ENCODE data around the gene PRTG. TPM values are rescaled to one million over a fixed set of nuclear protein-coding genes. Genes with fewer than 3 reads are reported as not detected.

Gene PRTG
- total and polyA plus RNA-seq, 2 of the 13 experiments (the other 11 are each of a cell fraction or from before 2014, with no cell fraction given): 13.2 to 22.3 TPM

- ChIA-PET CTCF (ENCODE audit: low intra/inter-chr PET ratio, low total read pairs) (no interaction called here), POLR2A (no interaction called here)
- peaks cover 9% of the 10 kb centered on the region for H3K4me1 ChIP-seq (ENCODE audit: insufficient read depth, low read length)
- H2AFZ ChIP-seq (ENCODE audit: low read length): no peak overlapping the region
- no peaks in the 10 kb centered on the region for H3K36me3 ChIP-seq (replicated peaks in 1 of 2; ENCODE audit: control insufficient read depth in 1 of 2, insufficient read depth in 2 of 2, low read length in 2 of 2)
- no peaks in the 10 kb centered on the region for H3K9me3 ChIP-seq (ENCODE audit: low read length)
- ATAC-seq: no peak
- H3K79me2 ChIP-seq (ENCODE audit: insufficient read depth, low read length): no peaks in the 10 kb centered on the region
- H4K20me1 ChIP-seq (ENCODE audit: insufficient read depth, low read length): no peaks in the 10 kb centered on the region
- H3K4me3 ChIP-seq (replicated peaks in 1 of 3; ENCODE audit: insufficient read depth in 1 of 3, low read depth in 2 of 3, low read length in 3 of 3): no peak overlapping the region
- H3K27me3 ChIP-seq (ENCODE audit: control insufficient read depth in 1 of 2, insufficient read depth in 2 of 2, low read length in 2 of 2): peaks cover 0 to 2% of the 10 kb centered on the region in 2 experiments; a peak in 2 of 5 replicates
- H3K4me2 ChIP-seq (ENCODE audit: low read depth, low read length): no peak overlapping the region
- 21% methylated on average over 3 of the region's 3 CpGs for WGBS (ENCODE audit: low lambda C conversion rate)
- BruUV-seq (replicated peaks): no TSS peak
- no peak overlapping the region for H3K9ac ChIP-seq (ENCODE audit: insufficient read depth, low read depth, low read length)
- in situ Hi-C loops (cut with HindIII; ENCODE audit: extremely low pct_ligation_motif_present, low pct_unique_long_range_greater_than_20kb): no loop called here
- no peak for DNase-seq (ENCODE audit: low spot score)
- intact Hi-C loops (cut with micrococcal nuclease; ENCODE audit: unreplicated experiment): no loop called here
- no peak for FAIRE-seq
- no peak overlapping the region for H3K27ac ChIP-seq (ENCODE audit: extremely low read length, insufficient read depth, low read length)
- TF ChIP-seq ZNF230 (CRISPR knock-in tag; IDR thresholded peaks at IDR 0.05) (no peak), ZNF318 (CRISPR knock-in tag; IDR thresholded peaks at IDR 0.05) (no peak), ZNF136 (CRISPR knock-in tag; IDR thresholded peaks at IDR 0.05; ENCODE audit: low read depth) (no peak), RARG (CRISPR knock-in tag; IDR thresholded peaks at IDR 0.05; ENCODE audit: low read depth) (no peak), JUN (CRISPR knock-in tag; IDR thresholded peaks at IDR 0.05) (no peak), ZSCAN9 (CRISPR knock-in tag; IDR thresholded peaks at IDR 0.05; ENCODE audit: borderline replicate concordance) (no peak), GZF1 (CRISPR knock-in tag; IDR thresholded peaks at IDR 0.05) (no peak), HOXA7 (CRISPR knock-in tag; IDR thresholded peaks at IDR 0.05) (no peak), CEBPG (CRISPR knock-in tag; IDR thresholded peaks at IDR 0.05) (no peak), MTA1 (CRISPR knock-in tag; IDR thresholded peaks at IDR 0.05; ENCODE audit: borderline replicate concordance) (no peak), MIER3 (CRISPR knock-in tag; IDR thresholded peaks at IDR 0.05; ENCODE audit: borderline replicate concordance) (no peak)
- TF ChIP-seq, protein P1, sequence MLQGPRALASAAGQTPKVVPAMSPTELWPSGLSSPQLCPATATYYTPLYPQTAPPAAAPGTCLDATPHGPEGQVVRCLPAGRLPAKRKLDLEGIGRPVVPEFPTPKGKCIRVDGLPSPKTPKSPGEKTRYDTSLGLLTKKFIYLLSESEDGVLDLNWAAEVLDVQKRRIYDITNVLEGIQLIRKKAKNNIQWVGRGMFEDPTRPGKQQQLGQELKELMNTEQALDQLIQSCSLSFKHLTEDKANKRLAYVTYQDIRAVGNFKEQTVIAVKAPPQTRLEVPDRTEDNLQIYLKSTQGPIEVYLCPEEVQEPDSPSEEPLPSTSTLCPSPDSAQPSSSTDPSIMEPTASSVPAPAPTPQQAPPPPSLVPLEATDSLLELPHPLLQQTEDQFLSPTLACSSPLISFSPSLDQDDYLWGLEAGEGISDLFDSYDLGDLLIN (CRISPR knock-in tag; IDR thresholded peaks at IDR 0.05; ENCODE audit: borderline replicate concordance): no peak
- TF ChIP-seq, protein P2, sequence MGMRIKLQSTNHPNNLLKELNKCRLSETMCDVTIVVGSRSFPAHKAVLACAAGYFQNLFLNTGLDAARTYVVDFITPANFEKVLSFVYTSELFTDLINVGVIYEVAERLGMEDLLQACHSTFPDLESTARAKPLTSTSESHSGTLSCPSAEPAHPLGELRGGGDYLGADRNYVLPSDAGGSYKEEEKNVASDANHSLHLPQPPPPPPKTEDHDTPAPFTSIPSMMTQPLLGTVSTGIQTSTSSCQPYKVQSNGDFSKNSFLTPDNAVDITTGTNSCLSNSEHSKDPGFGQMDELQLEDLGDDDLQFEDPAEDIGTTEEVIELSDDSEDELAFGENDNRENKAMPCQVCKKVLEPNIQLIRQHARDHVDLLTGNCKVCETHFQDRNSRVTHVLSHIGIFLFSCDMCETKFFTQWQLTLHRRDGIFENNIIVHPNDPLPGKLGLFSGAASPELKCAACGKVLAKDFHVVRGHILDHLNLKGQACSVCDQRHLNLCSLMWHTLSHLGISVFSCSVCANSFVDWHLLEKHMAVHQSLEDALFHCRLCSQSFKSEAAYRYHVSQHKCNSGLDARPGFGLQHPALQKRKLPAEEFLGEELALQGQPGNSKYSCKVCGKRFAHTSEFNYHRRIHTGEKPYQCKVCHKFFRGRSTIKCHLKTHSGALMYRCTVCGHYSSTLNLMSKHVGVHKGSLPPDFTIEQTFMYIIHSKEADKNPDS (CRISPR knock-in tag; IDR thresholded peaks at IDR 0.05): no peak
- TF ChIP-seq, protein P3, sequence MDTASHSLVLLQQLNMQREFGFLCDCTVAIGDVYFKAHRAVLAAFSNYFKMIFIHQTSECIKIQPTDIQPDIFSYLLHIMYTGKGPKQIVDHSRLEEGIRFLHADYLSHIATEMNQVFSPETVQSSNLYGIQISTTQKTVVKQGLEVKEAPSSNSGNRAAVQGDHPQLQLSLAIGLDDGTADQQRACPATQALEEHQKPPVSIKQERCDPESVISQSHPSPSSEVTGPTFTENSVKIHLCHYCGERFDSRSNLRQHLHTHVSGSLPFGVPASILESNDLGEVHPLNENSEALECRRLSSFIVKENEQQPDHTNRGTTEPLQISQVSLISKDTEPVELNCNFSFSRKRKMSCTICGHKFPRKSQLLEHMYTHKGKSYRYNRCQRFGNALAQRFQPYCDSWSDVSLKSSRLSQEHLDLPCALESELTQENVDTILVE (CRISPR knock-in tag; IDR thresholded peaks at IDR 0.05): no peak
Measured at GRCh38 chr15:55782901-55783300, 39.9 kb upstream of the PRTG start.

Measured in HepG2 (cell line).